Activated naive CD4-positive, alpha-beta T cell treated with anti-CD3 and anti-CD28 coated beads for 36 hours (primary cell): ENCODE data around the gene FAM163A. TPM values are rescaled to one million over a fixed set of nuclear protein-coding genes. Genes with fewer than 3 reads are reported as not detected.

Experiments
- CTCF ChIA-PET: fragments of 350-600 bp; sonication (Branson Sonifier 250); formaldehyde crosslinking; loops from one replicate; lab custom pipeline; 2021; ENCODE audit warnings: antibody characterized with exemption; lab: Charles Lee
- DNase-seq: peaks from one replicate; pipeline ENCODE4 v3.0.0-alpha.2; 2020
- H3K27ac Mint-ChIP-seq: one replicate; pipeline ENCODE4 v1.8.0; 2021; ENCODE audit warnings: mild to moderate bottlenecking, mixed read lengths
- H3K27me3 Mint-ChIP-seq: one replicate; pipeline ENCODE4 v1.8.0; 2021; ENCODE audit warnings: low read depth, mixed read lengths
- H3K36me3 Mint-ChIP-seq: one replicate; pipeline ENCODE4 v1.8.0; 2021; ENCODE audit warnings: low read depth, mixed read lengths
- H3K4me1 Mint-ChIP-seq: one replicate; pipeline ENCODE4 v1.8.0; 2021; ENCODE audit warnings: low read depth, mixed read lengths
- H3K4me3 Mint-ChIP-seq: one replicate; pipeline ENCODE4 v1.8.0; 2021; ENCODE audit warnings: mild to moderate bottlenecking, moderate library complexity, mixed read lengths
- H3K9me3 Mint-ChIP-seq: one replicate; pipeline ENCODE4 v1.8.0; 2021; ENCODE audit warnings: mixed read lengths
- intact Hi-C: fragments of 100-400 bp; cut with micrococcal nuclease; formaldehyde crosslinking; loops from one replicate; pipeline ENCODE4 v1.15.1; 2023
- total RNA-seq, 2 experiments: library from RNA; stranded (reverse); gene quantifications; one replicate each; pipeline ENCODE4 v1.2.3, GENCODE V29; 2021

The FAM163A gene
- total RNA-seq, 2 experiments from 2014 or later: 0.10 TPM; not detected in 1

GRCh38 chr1:179776831-179777230, 33.7 kb downstream of the FAM163A start:
- H3K4me1 Mint-ChIP-seq: no peaks in the 10 kb centered on the region

GRCh38 chr1:179777731-179778130, 34.6 kb downstream of the FAM163A start:
- no peak for DNase-seq
- Mint-ChIP-seq H3K4me3 (no peak overlapping the region), H3K27ac (no peak overlapping the region), H3K4me1 (no peaks in the 10 kb centered on the region), H3K27me3 (no peaks in the 10 kb centered on the region), H3K36me3 (no peaks in the 10 kb centered on the region), H3K9me3 (no peaks in the 10 kb centered on the region)
- intact Hi-C loops: no loop called here
- CTCF ChIA-PET: interaction anchor here (0.6 to 2.1 kb wide), 3 partner anchors 32 to 239 kb away, joined by 3 to 8 read pairs (median 5); no protein-coding TSS in a partner anchor

More at GRCh38 chr1:179776831-179777230, 33.7 kb downstream of the FAM163A start:
- Mint-ChIP-seq H3K27me3 (no peaks in the 10 kb centered on the region), H3K9me3 (no peaks in the 10 kb centered on the region), H3K36me3 (no peaks in the 10 kb centered on the region), H3K27ac (no peak overlapping the region), H3K4me3 (no peak overlapping the region)
- CTCF ChIA-PET: interaction anchor here (1.0 to 2.1 kb wide), 3 partner anchors 33 to 70 kb away, joined by 3 to 8 read pairs (median 5); no protein-coding TSS in a partner anchor
- DNase-seq: no peak
- intact Hi-C loops: no loop called here

- Mint-ChIP-seq H3K4me1 (no peaks in the 10 kb centered on the region), H3K4me3 (no peak overlapping the region)
- CTCF ChIA-PET: interaction anchor here (1.2 kb wide), 1 partner anchor 35 kb away, joined by 3 read pairs; no protein-coding TSS in a partner anchor
These were observed 36.7 kb downstream of the FAM163A start for GRCh38 chr1:179779645-179780272.

GRCh38 chr1:179781962-179782361, 38.9 kb downstream of the FAM163A start:
- no peaks in the 10 kb centered on the region for H3K4me1 Mint-ChIP-seq
- intact Hi-C loops: no loop called here
- H3K27me3 Mint-ChIP-seq: no peaks in the 10 kb centered on the region
- H3K9me3 Mint-ChIP-seq: no peaks in the 10 kb centered on the region
- no peak for DNase-seq
- no peak overlapping the region for H3K27ac Mint-ChIP-seq
- CTCF ChIA-PET: interaction anchor here (1.0 kb wide), 1 partner anchor 28 kb away, joined by 3 read pairs; no protein-coding TSS in a partner anchor
- no peaks in the 10 kb centered on the region for H3K36me3 Mint-ChIP-seq
- H3K4me3 Mint-ChIP-seq: no peak overlapping the region

More at GRCh38 chr1:179779645-179780272, 36.7 kb downstream of the FAM163A start:
- Mint-ChIP-seq H3K27ac (no peak overlapping the region), H3K36me3 (no peaks in the 10 kb centered on the region), H3K27me3 (no peaks in the 10 kb centered on the region), H3K9me3 (no peaks in the 10 kb centered on the region)
- intact Hi-C loops: no loop called here
- no peak for DNase-seq

GRCh38 chr1:179785031-179785431, 41.9 kb downstream of the FAM163A start:
- H3K4me1 Mint-ChIP-seq: no peaks in the 10 kb centered on the region
- intact Hi-C loops: no loop called here
- H3K27me3 Mint-ChIP-seq: peaks cover 2% of the 10 kb centered on the region
- no peak overlapping the region for H3K4me3 Mint-ChIP-seq
- no peak overlapping the region for H3K27ac Mint-ChIP-seq
- H3K9me3 Mint-ChIP-seq: no peaks in the 10 kb centered on the region
- H3K36me3 Mint-ChIP-seq: no peaks in the 10 kb centered on the region
- no peak for DNase-seq
- CTCF ChIA-PET: interaction anchor here (0.9 to 4.4 kb wide), 2 partner anchors 24 to 30 kb away, joined by 4 to 19 read pairs; no protein-coding TSS in a partner anchor

- Mint-ChIP-seq H3K4me1 (no peaks in the 10 kb centered on the region), H3K27me3 (peaks cover 2% of the 10 kb centered on the region), H3K27ac (no peak overlapping the region), H3K4me3 (no peak overlapping the region), H3K9me3 (no peaks in the 10 kb centered on the region), H3K36me3 (no peaks in the 10 kb centered on the region)
- CTCF ChIA-PET: interaction anchor here (4.4 kb wide), 1 partner anchor 24 kb away, joined by 19 read pairs; no protein-coding TSS in a partner anchor
- intact Hi-C loops: no loop called here
- no peak for DNase-seq
These were observed 42.6 kb downstream of the FAM163A start for GRCh38 chr1:179785728-179786127.

- Mint-ChIP-seq H3K27me3 (peaks cover 2% of the 10 kb centered on the region), H3K4me1 (no peaks in the 10 kb centered on the region), H3K27ac (no peak overlapping the region), H3K4me3 (no peak overlapping the region), H3K36me3 (no peaks in the 10 kb centered on the region), H3K9me3 (no peaks in the 10 kb centered on the region)
- DNase-seq: no peak
- intact Hi-C loops: no loop called here
- CTCF ChIA-PET: interaction anchor here (1.0 to 4.4 kb wide), 3 partner anchors 19 to 81 kb away, joined by 3 to 19 read pairs (median 4); no protein-coding TSS in a partner anchor
These were observed 44.0 kb downstream of the FAM163A start for GRCh38 chr1:179786815-179787685.

- CTCF ChIA-PET: interaction anchor here (1.0 to 4.4 kb wide), 3 partner anchors 17 to 82 kb away, joined by 3 to 19 read pairs (median 4); no protein-coding TSS in a partner anchor
- intact Hi-C loops: no loop called here
- no peak for DNase-seq
- Mint-ChIP-seq H3K4me1 (no peaks in the 10 kb centered on the region), H3K9me3 (no peaks in the 10 kb centered on the region), H3K27ac (no peak overlapping the region), H3K36me3 (no peaks in the 10 kb centered on the region), H3K4me3 (no peak overlapping the region), H3K27me3 (peaks cover 2% of the 10 kb centered on the region)
These were observed 45.2 kb downstream of the FAM163A start for GRCh38 chr1:179788259-179788658.

GRCh38 chr1:179793281-179793680, 50.2 kb downstream of the FAM163A start:
- no peak for DNase-seq
- CTCF ChIA-PET: interaction anchor here (2.6 to 4.1 kb wide), 2 partner anchors 16 to 87 kb away, joined by 9 to 31 read pairs; no protein-coding TSS in a partner anchor
- peaks cover 2% of the 10 kb centered on the region for H3K27me3 Mint-ChIP-seq
- H3K27ac Mint-ChIP-seq: no peak overlapping the region
- no peaks in the 10 kb centered on the region for H3K4me1 Mint-ChIP-seq
- no peaks in the 10 kb centered on the region for H3K36me3 Mint-ChIP-seq
- H3K4me3 Mint-ChIP-seq: no peak overlapping the region
- no peaks in the 10 kb centered on the region for H3K9me3 Mint-ChIP-seq
- intact Hi-C loops: no loop called here

GRCh38 chr1:179794146-179794545, 51.1 kb downstream of the FAM163A start:
- no peak for DNase-seq
- H3K4me3 Mint-ChIP-seq: no peak overlapping the region
- H3K9me3 Mint-ChIP-seq: no peaks in the 10 kb centered on the region
- CTCF ChIA-PET: interaction anchor here (2.6 kb wide), 1 partner anchor 88 kb away, joined by 9 read pairs; no protein-coding TSS in a partner anchor
- H3K27me3 Mint-ChIP-seq: peaks cover 2% of the 10 kb centered on the region
- no peaks in the 10 kb centered on the region for H3K36me3 Mint-ChIP-seq
- H3K4me1 Mint-ChIP-seq: no peaks in the 10 kb centered on the region
- H3K27ac Mint-ChIP-seq: no peak overlapping the region
- intact Hi-C loops: no loop called here

- CTCF ChIA-PET: interaction anchor here (0.9 to 2.6 kb wide), 2 partner anchors 20 to 88 kb away, joined by 3 to 9 read pairs; no protein-coding TSS in a partner anchor
- H3K4me3 Mint-ChIP-seq: no peak overlapping the region
- no peaks in the 10 kb centered on the region for H3K4me1 Mint-ChIP-seq
- DNase-seq: no peak
- no peaks in the 10 kb centered on the region for H3K9me3 Mint-ChIP-seq
- no peak overlapping the region for H3K27ac Mint-ChIP-seq
- no peaks in the 10 kb centered on the region for H3K36me3 Mint-ChIP-seq
- intact Hi-C loops: no loop called here
- H3K27me3 Mint-ChIP-seq: no peaks in the 10 kb centered on the region
These were observed 51.6 kb downstream of the FAM163A start for GRCh38 chr1:179794669-179795068.
